GM18498 (cell line): ENCODE data around the gene ATP2B2.

Experiments used
- ATAC-seq: cut with Tn5 transposase; IDR thresholded peaks from one replicate; pipeline ENCODE4 v1.9.1; 2021; ENCODE audit warnings: mild to moderate bottlenecking, moderate library complexity; ENCODE audit not compliant: unreplicated experiment

Gene ATP2B2

DNA sequence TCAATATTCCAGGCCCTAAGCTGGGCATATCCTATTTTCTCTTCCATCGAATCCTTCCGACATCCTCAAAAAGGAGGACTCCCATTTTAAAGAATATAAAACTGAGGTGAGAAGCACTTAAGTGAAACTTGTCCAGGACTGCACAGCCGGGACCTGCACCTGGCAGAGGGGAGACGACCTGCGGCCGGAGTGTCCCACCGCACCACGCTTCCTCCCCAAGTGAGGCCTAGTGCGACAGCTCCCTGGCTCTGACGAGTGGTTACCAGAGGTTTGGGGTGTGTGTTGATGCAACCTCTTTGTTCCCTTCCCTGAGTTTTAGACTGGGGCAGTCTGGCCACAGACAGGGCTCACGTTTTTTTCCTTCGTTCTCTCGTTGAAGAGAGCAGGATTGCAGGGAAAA lies 24.9 kb upstream of the ATP2B2 start:
- ATAC-seq, result no peak

DNA sequence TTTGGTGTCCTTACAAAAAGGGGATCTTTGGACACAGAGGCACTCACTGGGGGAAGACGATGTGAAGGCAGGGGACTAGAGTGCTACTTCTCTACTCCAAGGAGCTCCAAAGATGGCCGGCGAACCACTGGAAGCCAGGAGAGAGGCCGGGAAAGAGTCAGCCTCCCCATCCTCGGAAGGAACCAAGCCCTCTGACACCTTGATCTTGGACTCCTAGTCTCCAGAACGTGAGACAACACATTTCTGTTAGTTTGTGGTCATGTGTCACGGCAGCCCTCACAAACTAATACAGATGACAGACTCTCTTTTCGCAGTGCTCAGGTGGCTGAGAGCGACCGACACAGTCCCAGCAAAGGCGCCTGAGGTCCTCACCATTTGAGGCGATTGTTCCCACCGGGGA lies 24.4 kb upstream of the ATP2B2 start:
- ATAC-seq, result no peak

DNA sequence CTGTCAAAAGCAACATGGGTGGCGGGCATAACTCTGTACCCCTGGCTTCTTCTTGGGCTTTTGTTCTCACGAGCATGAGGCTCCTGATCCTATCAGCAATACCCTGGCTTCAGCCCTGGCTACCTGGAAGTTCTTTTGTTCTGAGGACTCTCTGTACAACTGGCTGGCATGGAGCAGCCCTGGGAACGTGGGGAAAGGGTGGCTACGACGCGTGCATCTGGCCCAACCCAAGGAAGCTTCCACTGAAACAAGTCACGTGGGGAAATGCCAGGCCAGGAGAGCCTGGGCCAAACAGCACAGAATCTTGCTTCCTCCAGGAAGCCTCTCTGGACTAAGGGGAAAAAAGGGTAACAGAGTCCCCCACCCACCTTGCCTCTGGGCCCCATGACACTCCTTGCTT lies 22.7 kb upstream of the ATP2B2 start:
- ATAC-seq, result no peak

DNA sequence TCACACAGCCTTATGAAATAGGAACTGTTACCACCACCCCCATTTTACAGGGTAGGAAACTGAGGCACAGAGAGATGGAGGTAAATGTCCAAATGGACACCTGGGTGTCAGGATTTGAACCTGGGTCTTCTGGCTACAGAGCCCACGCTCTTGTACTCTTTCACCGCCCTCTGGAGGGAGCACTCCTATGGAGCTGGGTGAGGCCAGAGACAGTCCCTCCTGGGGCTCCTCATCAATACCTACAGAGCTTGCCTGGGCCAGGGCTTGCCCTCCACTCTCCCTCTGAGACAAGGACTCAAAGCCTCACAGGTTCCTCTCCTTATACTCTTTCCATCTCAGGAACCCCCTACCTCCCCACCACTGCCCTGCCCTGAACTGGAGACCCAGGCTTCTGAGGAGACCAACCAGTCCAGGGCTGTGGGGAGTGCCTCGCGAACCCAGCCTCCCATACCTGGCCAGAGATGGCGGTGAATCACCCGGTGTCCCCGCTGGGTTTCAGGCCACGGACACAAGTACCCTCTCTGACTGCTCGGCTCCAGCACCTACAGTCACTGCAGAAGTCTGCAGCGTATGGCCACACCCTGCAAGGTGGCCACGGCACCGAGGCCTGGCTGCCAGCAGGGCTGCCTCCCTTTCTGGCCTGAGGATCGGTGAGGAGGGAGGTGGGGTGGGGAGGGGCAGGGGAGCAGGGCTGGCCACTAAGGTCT lies 22.1 kb upstream of the ATP2B2 start:
- no peak for ATAC-seq

GRCh38 chr3:10526366-10526765 lies 21.0 kb upstream of the ATP2B2 start:
- no peak for ATAC-seq

- no peak for ATAC-seq
Measured at GRCh38 chr3:10524799-10525301, 19.5 kb upstream of the ATP2B2 start.

- no peak for ATAC-seq
Measured at GRCh38 chr3:10524270-10524669, 18.9 kb upstream of the ATP2B2 start.

GRCh38 chr3:10523561-10523960 lies 18.2 kb upstream of the ATP2B2 start:
- no peak for ATAC-seq

- no peak for ATAC-seq
Measured at GRCh38 chr3:10522646-10523303, 17.4 kb upstream of the ATP2B2 start.

- no peak for ATAC-seq
Measured at GRCh38 chr3:10521772-10522441, 16.5 kb upstream of the ATP2B2 start.

DNA sequence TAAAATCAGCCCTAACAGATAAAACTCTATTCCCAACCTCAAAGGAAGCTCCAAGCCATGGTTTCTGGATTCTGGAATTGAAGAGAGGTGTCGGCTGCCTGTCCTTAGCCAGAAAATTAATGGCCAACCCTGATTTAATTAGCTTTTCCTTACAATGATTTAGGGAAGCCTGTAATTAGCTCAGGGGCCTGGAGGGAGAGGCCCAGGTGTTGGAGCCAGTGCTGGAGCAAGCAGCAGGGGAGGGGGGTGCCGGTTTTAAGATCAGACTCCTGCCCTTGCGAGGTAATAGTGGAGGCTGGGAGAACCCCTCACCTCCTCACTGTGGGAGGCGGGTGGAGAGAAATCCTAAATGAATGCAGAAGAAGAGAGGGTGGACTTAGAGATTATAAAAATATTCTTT lies 14.7 kb upstream of the ATP2B2 start:
- no peak for ATAC-seq

DNA sequence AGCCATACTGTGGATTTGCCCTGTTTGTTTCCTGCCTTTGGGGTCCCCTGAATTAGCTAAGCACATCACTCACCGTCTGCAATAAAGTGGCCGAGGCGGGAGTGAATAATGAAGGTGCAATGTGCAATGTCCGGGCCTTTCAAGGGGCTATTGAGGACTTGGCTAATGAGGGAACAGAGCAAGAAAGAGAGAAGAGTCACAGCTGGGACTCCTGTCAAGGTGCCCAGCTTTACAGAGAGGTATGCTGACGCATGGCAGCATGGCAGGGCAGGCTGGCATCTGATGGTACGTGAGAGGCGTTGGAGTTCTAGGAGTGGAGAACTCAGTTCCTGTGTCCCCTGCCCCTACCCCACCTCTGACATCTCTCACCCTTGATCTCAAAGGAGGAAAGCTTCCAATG lies 13.8 kb upstream of the ATP2B2 start:
- ATAC-seq, result no peak

GRCh38 chr3:10518506-10519150 lies 13.2 kb upstream of the ATP2B2 start:
- no peak for ATAC-seq

DNA sequence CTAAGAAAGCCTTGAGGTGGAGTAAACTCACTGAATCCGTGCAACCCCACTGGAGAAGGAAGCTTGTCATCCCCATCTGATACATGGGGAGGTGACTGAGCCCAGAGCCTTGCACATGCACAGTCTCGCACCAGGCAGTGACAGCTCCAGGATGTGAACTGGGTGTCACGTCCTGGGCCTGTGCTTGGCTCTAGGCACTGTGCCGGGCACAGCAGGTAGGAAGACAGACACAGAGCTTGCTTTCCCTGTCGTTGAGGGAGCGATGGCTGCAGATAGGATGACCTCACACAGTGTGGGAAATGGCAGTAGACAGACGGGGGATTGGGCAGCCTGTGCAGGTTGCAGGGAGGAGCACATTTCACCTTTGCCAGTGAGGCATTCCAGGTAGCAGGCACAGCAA lies 12.2 kb upstream of the ATP2B2 start:
- no peak for ATAC-seq

DNA sequence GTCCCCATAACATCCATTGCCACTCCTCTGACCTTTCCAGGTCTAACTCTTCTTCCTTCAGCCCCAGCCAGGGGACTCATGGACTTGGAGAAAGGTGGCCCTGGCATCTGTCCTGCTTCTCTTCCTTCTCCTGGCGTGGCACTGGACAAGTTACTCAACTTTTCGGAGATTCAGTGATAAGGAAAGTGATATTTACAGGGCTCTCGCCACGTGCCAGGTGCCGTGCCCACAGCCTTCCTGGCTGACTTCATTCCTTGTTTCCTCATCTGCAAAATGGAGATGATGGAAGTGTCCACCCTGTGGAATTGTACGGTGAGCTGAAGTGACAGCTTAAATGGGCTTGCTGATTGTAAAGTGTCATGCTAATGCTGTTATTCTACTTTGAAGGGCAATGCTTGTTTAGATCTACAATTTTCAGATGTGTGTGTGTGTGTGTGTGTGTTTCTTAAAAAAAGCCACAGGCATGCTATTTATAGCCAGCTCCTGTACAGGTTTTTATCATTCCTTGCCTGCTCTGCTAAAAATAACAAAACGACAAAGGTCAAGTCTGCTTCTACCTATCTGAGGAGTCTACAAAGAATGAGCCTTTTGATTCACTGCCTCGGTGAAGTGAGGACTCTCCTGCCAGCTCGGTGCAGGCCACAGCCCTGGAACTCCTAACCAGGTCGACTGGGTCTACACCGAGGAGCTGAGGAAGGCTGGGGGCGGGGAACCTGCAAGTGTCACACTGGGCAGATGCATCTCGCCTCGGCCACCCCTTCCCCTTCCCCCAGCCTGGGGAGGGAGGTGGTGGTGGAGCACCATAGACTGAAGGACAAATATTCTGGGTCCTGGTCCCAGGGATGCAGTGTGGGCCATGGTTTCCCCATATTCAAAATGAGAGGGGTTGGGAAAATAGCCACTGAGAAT lies 11.4 kb upstream of the ATP2B2 start:
- ATAC-seq, result no peak

- no peak for ATAC-seq
Measured at GRCh38 chr3:10515884-10516495, 10.6 kb upstream of the ATP2B2 start.

DNA sequence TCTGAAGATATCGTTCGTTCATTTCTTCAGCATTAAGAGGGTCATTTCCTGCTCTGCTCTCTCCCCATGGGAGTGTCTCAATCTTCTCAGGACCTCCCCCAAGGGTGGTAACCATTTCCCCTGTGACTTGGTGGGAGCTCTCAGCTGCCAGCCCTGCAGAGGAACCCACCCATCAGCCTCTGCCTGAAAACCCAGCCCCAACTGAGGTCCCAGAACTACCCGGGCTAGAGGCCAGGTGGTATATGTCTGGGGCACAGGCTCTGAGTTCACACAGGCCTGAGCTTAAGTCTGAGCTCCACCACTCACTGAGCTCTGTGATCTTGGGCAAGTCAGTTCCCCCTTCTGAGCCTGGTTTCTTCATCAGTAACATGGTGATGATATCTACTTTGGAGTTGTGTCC lies 10.0 kb upstream of the ATP2B2 start:
- ATAC-seq, result no peak

DNA sequence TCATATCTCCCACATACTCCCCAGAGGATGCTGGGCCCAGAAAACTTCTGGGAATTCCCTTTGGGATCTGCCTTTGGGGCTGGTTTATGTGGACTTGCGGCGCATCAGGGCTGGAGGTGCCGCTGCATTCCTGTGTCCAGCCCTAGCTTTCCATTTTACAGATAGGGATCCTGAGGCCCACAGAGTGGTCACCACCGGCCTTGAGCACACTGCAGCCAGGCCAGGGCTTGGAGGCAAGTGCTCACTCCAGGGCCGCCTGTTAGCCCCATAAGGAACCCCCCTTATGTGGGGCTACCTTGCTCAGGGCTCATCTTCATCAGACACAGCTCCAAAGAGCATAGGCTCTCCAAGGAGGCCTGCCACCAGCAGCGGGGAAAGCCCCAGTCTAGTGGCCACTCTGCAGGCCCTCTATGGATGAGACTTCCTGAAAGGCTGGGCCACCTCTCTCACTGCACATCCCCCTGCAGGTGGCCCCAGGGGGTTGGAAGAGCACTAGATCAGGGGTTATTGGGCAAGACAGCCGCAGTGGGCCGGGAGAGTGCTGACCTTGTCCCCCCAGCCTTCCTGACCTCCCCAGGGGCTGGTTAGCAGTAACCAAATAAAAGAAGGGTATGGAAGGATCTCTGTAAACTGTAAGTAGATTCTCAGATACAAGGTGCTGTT lies 9.2 kb upstream of the ATP2B2 start:
- ATAC-seq, result no peak

GRCh38 chr3:10513306-10513705 lies 7.9 kb upstream of the ATP2B2 start:
- no peak for ATAC-seq

DNA sequence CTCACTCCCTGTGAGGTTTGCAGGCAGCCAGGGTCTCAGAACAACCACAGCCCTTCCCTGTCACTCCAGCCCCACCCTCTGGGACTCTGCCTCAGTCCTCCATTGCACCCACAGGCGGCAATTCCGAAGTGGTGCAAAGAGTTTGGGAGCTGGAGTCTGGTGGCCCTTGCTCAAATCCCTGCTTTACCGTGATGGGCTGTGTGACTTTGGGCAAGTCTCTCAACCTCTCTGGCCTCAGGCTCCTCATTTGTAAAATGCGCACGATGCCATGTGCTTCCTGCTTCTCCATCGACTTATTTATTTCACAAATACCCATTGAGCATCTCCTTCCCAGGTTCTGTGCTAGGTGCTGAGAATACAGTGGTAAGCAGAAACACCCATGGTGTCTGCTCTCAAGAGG lies 7.3 kb upstream of the ATP2B2 start:
- ATAC-seq, result no peak
